HG03520 (cell line): ENCODE results near the gene TMEM45B.
"Not testable (repeated sequence)": the region's sequence is repeated elsewhere in the genome, so short reads cannot be mapped to it uniquely, and the experiment has no call there.

Source experiments
- ATAC-seq: cut with Tn5 transposase; IDR thresholded peaks from one replicate; pipeline ENCODE4 v1.9.1; 2021; ENCODE audit warnings: mild to moderate bottlenecking, moderate library complexity; ENCODE audit not compliant: unreplicated experiment

Gene TMEM45B

GRCh38 chr11:129849447-129850130, 33.9 kb downstream of the TMEM45B start:
- no peak for ATAC-seq

DNA sequence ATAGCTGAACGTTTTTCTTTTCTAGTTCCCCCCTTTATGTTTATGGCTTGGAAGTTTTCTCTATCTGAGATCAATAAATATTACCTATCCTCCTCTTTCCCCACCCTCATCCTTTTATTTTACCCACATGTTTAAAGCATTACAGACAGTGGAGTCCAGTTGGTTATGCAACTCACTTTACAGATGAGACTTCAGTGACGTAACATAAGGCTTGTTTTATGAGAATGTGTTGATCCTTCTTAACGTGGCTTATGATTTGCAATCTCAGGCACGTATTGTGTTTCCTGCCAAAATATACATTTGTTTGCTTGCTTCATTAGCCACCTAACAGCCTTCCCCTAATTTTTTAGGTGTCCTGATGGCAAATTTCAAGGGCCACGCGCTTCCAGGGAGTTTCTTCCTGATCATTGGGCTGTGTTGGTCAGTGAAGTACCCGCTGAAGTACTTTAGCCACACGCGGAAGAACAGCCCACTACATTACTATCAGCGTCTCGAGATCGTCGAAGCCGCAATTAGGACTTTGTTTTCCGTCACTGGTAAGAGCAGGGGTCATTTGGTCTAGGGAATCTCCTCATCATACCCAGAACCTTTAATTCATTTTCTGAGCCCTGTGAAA, 36.6 kb downstream of the TMEM45B start:
- ATAC-seq = no peak

- ATAC-seq = no peak
Observed at GRCh38 chr11:129853518-129854231, 38.0 kb downstream of the TMEM45B start.

DNA sequence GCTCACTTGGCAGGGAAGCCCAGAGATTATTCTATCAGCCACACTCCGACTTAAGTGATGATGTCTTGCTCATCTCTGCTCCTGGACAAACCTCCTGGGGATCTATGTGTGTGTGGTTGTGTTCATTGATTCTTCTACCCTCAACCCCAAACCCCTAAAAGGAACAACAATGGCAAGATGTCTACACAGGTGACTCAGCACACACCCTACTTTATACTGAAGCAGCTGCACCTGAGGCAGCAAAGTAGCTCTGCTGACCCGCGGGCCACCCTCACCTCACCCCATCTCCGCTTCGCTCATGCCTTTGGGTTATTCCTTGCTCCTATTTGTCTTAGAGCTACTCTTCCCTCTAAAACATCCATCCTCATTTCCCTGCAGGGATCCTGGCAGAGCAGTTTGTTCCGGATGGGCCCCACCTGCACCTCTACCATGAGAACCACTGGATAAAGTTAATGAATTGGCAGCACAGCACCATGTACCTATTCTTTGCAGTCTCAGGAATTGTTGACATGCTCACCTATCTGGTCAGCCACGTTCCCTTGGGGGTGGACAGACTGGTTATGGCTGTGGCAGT, 38.7 kb downstream of the TMEM45B start:
- ATAC-seq = no peak

DNA sequence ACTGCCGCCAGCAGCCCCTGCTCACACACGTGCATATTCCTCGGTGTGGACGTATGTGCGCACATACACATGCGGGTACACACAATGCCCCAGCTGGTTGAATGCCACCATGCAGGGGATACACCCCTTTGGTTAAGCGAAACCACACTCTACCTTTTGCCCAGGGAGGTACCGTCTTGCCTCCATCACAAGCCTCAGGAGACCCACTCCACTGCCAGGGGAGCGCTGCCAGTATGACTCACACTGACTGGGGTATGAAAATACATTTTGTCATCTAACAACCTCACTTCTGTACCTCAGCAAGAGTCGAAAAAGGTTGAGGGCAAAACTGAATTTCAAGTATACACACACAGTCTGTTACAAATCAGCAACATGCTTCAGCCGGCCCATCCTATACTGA, 39.4 kb downstream of the TMEM45B start:
- no peak for ATAC-seq

- no peak for ATAC-seq
Observed at GRCh38 chr11:129856036-129856435, 40.4 kb downstream of the TMEM45B start.

DNA sequence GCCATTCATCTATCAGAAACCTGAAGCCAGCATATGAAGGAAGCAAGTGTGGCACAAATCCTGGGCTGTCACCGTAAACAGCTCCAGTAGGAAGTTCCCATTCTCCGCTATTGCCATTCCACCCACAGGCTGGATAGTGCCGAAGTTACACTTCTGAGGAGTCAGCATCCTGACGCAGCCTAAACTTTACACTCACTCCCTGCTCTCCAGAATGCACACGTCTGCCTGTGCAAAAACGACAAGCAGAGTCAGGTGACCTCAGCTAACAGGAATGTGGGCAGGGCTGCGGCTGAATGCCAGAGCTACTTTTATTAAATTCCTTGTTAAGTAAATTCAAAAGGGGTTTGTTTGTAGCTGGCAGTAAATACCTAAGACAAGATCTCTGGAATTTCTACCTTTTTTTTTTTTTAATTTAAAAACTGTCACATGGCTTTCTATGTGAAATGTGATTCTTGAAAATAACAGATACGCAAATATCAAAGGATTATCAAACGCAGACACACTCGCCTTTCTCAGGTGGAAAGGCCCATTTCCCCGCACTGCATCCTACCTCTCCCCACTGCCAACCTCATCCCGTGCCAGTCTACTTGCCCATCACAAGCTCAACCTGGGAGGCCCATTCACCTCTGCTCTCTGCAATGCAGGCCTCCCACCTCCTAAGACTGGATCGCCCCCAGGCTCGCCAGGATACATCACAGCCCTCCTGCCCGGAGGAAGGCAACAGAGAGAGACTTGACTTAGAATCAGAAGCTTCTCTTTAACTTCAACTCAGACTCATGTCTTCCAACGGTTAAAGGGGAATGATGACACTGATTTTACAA, 46.3 kb downstream of the TMEM45B start:
- no peak for ATAC-seq

DNA sequence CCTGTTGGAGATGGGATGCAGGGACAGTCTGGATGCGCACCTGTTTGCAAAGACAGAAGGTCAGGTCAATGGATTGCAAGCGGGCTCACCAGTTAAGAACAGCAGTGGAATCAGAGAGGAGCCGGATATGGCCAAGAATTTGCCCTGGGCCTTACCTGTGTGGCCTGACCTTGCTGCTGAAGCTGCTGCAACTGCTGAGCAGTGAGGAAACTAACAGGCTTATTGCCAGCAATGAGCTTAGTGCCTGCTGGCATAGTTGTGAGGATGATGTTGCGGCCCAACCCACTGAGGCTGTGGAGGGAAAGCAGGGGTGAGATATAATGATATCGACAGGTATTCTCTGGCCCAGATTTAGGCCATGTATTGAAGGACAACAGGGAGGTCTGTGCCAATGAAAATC, 49.2 kb downstream of the TMEM45B start:
- ATAC-seq = no peak

GRCh38 chr11:129865701-129866100, 50.1 kb downstream of the TMEM45B start:
- no peak for ATAC-seq

GRCh38 chr11:129866311-129866710, 50.7 kb downstream of the TMEM45B start:
- no peak for ATAC-seq

GRCh38 chr11:129868626-129869025, 53.0 kb downstream of the TMEM45B start:
- ATAC-seq = not testable (repeated sequence)

DNA sequence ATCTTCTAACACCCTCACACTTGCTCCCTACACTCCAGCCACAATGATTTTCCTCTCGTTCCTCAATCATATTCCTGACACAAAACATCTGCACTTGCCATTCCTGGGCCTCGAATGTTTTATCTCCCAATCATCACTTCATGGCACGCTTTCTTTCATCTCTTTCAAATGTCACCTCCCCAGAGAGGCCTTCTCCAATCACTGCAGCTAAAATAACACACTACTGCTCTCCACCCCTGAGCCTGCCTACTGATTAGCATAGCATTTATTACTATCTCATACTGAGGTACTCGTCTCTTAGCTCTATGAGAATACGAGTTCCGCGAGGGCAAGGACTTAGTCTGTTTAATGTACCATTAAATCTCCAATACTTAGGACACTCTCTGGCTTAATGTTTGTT, 56.3 kb downstream of the TMEM45B start:
- ATAC-seq = no peak

GRCh38 chr11:129880311-129880710, 64.7 kb downstream of the TMEM45B start:
- ATAC-seq = no peak

- peak; percentile 88 for ATAC-seq
Observed at GRCh38 chr11:129881570-129882170, 66.0 kb downstream of the TMEM45B start.

DNA sequence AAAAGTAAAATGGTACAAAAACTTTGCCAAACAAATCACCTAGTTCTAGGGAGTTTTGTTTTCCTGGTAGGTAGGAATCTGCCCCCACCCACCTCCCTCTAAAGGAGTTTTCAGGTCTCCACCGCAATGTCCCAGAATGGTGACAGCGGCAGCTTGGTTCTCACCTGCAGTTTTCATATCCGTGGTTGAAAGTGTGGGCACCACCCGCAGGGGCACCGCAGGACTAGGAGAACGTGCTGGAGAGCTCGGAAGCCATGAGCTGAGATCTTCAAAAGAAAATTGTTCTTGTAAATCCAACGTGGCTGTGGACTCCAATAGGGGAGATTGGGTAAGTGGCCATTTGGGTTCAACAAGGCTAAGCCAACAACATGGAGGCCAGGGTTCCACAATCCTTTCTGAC, 68.9 kb downstream of the TMEM45B start:
- ATAC-seq = no peak

DNA sequence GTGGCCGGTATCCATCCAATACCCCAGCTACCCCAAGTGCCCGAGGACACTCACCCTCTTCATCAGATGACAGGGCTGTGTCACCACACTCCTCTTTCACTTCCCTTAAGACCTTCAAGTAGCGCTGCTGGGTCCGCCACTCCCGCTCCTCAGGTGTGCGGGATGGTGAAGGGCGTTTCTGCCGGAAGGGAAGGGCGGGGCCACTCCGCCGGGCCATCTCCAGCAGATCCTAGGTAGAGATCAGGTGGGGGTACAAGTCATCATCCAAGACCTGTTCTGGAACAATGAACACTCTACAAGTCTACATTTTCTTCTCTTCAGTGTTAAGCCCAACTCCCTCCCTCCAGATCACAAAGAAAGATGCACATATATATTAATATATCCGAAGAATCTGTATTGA, 69.7 kb downstream of the TMEM45B start:
- ATAC-seq = no peak

GRCh38 chr11:129888451-129888850, 72.8 kb downstream of the TMEM45B start:
- ATAC-seq = no peak

DNA sequence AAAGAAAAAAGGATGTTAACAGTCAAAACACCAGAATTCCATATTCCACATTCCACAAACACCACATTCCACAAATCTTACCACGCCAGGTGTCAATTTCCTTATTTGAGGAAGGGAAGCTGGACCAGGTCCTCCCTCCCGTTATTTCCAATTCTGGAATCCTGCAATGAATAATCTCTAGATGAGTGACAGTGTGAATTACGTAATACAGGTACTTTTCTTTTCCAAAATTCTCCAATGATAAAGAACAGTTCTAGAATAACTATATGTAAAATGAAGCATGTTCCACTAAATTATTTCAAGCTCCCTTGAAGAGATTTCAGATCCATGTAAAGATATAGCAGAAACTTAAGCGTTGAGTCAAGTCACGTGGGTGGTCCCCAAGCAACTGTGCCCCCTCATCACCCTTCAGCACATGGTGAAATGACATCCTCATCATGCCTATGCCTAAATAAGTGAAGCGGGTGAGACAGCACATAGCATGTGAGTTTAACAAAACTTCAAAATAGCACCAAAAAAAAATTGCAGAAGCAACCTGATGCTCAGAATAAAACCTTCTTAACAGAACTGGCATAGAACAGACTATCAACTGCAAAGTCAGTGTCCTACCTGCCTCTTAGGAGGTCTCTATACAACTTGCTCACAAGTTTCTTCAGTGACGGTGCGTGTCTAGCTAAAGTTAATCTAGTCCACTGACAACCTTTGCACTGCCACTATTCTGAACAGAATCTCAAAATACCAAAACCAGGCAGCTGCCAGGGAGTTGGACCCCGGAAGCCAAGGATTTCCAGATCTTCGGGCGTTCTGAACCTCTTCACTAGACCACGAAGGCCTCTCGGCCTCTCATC, 78.9 kb downstream of the TMEM45B start:
- ATAC-seq = peak; percentile 10

- peak; percentile 96 for ATAC-seq
Observed at GRCh38 chr11:129895126-129896041, 79.7 kb downstream of the TMEM45B start, which contains the start of gene NFRKB. TSS of gene NFRKB (minus strand) at chr11:129895578. CDS start at chr11:129892849, 2,729 bp downstream.
